ENCODE data around the gene OR2F1.

The OR2F1 gene

DNA sequence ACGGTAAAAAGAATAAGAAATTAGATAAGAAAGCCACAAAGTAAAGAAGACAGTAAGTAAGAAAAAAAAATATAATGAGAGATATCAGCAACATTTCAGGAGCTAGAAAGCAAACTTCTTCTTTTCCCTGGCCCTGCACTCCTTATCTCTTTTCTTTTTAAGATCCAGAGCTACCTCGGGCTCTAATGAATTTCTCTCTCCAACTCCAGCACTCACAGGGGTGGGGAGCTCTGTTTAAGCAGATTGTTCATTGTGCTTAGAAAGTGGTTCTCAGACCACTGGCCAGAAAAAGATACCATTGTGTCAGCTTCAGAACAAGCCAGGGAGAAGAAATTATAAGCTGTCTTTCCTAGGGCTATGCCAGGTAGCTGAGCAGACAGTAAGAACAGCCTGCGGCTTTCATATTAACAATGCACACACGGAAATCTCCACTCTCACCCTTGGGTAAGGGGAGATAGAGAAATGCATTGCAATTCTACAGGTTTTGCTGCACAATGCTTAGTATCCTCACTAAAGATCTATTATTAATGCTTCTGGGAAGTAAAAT lies 19.3 kb downstream of the OR2F1 start:
- no peak for DNase-seq (ENCODE audit: low read depth)
- TF ChIP-seq CTCF (IDR thresholded peaks at IDR 0.05; ENCODE audit: control insufficient read depth, insufficient read depth, low read depth, low read length, missing control alignments) = no peak
- H3K4me3 ChIP-seq (ENCODE audit: control insufficient read depth, low read depth, low read length) = no peak overlapping the region

DNA sequence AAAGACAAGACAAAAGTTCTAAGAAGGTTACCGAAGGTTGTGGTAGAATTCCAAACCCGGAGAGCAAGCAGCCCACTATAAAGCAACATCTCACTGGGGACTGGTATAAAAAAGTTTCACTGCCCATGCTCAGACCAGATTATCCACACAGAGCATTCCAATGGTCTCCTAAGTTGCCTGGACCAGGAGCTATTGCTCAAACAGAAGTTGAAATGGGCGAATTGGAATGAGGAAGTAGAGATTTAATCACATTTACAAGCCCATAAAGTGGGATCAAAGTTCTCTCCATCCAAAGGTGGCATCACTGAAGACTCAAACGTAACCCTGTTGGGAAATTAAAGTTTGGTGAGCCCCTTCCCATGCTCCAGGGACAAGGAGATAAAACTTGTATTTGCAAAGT lies 19.8 kb downstream of the OR2F1 start:
- no peak overlapping the region for H3K4me3 ChIP-seq (ENCODE audit: control insufficient read depth, low read depth, low read length)
- DNase-seq (ENCODE audit: low read depth) = peak; percentile 35
- no peak for TF ChIP-seq CTCF (IDR thresholded peaks at IDR 0.05; ENCODE audit: control insufficient read depth, insufficient read depth, low read depth, low read length, missing control alignments)

DNA sequence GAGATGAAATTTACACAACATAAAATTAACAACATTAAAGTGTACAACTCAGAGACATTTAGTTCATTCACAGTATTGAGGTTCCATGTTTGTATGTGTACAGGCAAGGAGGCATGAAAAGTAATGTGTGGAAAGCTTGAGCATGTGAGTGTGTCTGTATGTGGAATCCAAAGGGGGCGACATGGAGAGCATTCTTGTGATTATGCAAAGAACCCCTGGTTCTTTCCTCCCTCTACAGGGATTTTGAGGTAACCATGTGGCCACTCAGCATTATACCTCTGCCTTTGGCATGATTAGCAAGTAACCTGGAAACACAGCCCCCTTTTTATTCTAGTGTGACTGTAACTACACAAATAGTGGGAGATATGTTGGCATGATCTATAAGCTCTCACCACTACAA lies 21.0 kb downstream of the OR2F1 start:
- DNase-seq (ENCODE audit: low read depth) = no peak
- TF ChIP-seq CTCF (IDR thresholded peaks at IDR 0.05; ENCODE audit: control insufficient read depth, insufficient read depth, low read depth, low read length, missing control alignments) = no peak
- H3K4me3 ChIP-seq (ENCODE audit: control insufficient read depth, low read depth, low read length) = no peak overlapping the region

DNA sequence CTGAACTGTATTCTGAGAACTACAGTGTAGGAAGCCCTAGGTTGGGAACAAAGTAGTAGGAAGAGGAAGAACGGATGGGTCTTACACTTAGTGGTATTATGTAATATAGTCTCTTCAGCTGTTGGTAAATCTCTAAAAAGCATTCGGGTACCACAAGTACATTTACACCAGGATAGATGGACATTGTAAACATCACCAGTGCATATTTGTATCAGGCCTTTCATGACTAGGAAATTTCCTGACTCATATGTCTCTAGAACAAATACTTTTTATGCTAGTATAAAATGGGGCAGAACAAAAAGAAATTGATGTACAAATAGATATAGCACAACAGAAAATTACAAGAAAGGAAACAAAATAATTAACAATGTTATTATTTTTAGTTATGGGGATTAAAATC lies 23.9 kb downstream of the OR2F1 start:
- no peak overlapping the region for H3K4me3 ChIP-seq (ENCODE audit: control insufficient read depth, low read depth, low read length)
- no peak for TF ChIP-seq CTCF (IDR thresholded peaks at IDR 0.05; ENCODE audit: control insufficient read depth, insufficient read depth, low read depth, low read length, missing control alignments)
- DNase-seq (ENCODE audit: low read depth) = no peak

DNA sequence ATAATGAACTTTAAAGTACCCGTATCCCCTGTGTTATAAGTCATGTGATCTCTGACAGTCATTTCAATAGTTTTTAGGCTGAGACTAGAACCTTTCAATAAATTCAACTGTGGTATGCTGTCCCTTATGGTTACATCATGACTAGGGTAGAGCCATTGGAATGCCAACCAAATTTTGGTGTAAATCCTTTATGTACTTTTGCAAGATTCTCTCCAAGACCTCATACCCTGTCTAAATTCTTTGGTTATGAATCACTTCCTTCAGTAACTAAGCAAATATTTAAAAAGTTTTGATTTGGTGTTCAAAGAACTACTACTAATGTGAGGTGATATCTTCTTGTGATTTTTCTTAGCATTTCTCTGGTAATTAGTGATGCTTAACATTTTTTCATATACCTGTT lies 24.7 kb downstream of the OR2F1 start:
- TF ChIP-seq CTCF (IDR thresholded peaks at IDR 0.05; ENCODE audit: control insufficient read depth, insufficient read depth, low read depth, low read length, missing control alignments) = no peak
- peak; percentile 33 for DNase-seq (ENCODE audit: low read depth)
- no peak overlapping the region for H3K4me3 ChIP-seq (ENCODE audit: control insufficient read depth, low read depth, low read length)

DNA sequence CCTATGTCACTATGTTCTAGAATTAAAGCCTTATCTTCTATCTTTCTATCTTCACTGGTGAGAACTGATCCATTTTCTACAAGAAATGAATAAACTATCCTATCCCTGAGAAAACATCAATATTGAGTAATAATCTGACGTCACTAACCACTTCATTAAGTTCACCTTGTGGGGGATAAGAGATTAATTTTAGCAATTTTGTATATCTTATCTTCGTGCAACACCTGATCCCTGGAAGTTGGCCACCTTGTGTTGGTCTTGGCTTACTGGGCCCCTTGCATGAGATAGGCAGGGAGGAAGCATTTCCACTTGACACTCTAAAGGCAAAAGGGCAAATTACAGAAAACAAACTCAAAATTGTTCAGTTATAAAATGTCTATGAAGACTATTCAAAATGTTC lies 25.4 kb downstream of the OR2F1 start:
- no peak for TF ChIP-seq CTCF (IDR thresholded peaks at IDR 0.05; ENCODE audit: control insufficient read depth, insufficient read depth, low read depth, low read length, missing control alignments)
- no peak for DNase-seq (ENCODE audit: low read depth)
- no peak overlapping the region for H3K4me3 ChIP-seq (ENCODE audit: control insufficient read depth, low read depth, low read length)

Data from AG09309 (cell line).